Ammon's horn (tissue), 1 donor: ENCODE data around the gene PKP3.
"Not testable (repeated sequence)": the region's sequence is repeated elsewhere in the genome, so short reads cannot be mapped to it uniquely, and the experiment has no call there.

Experiments
- DNase-seq: peaks from one replicate; pipeline ENCODE4 v3.0.0-alpha.2; 2016; ENCODE audit warnings: low spot score

The PKP3 gene

GRCh38 chr11:429931-430456, 36.0 kb downstream of the PKP3 start:
- no peak for DNase-seq

DNA sequence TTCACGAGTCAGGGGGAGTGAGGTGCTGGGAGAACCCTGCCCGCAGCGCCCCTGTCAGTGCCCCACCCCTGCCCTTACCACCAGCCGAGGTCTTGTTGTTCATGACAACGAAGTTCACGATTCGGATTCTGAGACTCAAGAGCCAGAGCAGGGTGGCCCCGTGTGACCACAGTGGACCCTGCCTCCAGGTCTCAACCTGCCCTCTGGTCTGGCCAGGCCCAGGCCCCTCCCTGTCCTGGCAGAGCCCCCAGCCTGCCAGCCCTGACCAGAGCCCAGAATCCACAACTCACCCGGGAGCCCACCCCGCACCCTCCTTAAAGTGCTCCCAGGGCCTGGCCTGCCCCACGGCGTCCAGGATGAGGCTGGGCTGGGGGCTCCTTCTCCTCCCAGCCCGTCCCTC, 37.9 kb downstream of the PKP3 start:
- no peak for DNase-seq

DNA sequence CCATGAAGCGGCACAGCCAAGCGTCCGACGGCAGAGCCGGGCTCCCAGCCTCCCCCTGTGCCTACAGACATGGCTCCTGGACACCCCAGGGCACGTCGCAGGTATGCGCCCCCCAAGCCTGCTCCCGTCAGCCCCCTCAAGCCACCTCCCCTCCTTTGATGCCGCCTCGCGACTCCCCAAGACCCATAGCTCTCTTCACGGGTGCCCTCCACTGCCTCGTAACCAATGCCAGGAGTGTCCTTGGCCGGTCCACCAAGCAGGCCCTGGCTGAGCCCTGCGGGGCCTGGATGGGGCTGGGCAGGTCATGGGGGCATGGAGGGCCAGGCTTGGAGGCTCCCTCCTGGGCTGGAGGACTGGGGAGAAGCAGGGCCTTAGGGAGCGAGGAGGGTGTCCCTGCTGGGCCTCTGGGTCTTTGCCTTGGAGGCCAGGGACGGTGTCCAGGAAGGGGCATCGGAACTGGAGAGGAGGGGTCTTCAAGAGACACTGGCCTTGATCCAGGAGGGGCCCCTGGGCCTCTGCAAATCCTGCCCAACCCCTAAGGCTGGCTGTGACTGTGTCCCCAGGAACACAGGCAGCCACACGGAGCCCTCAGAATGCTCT, 38.6 kb downstream of the PKP3 start:
- DNase-seq = no peak

GRCh38 chr11:433111-433510, 39.1 kb downstream of the PKP3 start:
- DNase-seq = no peak

GRCh38 chr11:433641-434040, 39.6 kb downstream of the PKP3 start:
- no peak for DNase-seq

DNA sequence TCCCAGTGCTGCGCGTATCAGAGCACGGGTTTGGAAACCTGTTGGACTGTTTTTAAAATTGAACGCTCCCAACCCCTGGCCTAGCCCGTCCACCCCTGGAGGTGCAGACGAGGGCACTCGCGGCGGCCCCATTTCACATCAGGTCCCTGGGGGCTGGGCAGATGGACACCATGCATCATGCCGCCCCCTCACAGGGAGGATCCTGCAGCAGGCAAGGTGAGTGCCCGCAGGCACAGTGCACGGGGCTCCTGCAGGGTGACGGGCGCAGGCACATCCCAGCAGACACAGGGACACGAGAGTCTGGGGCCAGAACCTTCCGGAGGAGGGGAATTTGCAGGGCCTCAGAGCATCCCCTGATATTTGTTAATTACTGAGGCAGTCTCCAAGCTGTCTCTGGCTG, 40.5 kb downstream of the PKP3 start:
- no peak for DNase-seq

DNA sequence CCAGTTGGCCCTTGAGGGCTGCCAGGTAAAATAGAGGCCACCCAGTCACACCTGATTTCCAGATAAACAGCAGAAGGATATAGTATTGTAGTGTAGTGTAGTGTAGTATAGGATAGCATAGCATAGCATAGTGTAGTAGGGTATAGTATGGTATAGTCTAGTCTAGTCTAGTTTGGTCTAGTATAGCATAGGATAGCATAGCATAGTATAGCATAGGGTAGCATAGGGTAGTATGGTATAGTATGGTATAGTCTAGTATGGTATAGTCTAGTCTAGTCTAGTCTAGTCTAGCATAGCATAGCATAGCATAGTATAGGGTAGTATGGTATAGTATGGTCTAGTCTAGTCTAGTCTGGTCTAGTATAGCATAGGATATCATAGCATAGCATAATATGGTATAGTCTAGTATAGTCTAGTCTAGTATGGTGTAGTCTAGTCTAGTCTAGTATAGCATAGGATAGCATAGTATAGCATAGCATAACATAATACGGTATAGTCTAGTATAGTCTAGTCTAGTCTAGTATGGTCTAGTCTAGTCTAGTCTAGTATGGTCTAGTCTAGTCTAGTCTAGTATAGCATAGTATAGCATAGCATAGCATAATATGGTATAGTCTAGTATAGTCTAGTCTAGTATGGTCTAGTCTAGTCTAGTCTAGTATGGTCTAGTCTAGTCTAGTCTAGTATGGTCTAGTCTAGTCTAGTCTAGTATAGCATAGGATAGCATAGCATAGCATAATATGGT, 41.2 kb downstream of the PKP3 start:
- DNase-seq = not testable (repeated sequence)

DNA sequence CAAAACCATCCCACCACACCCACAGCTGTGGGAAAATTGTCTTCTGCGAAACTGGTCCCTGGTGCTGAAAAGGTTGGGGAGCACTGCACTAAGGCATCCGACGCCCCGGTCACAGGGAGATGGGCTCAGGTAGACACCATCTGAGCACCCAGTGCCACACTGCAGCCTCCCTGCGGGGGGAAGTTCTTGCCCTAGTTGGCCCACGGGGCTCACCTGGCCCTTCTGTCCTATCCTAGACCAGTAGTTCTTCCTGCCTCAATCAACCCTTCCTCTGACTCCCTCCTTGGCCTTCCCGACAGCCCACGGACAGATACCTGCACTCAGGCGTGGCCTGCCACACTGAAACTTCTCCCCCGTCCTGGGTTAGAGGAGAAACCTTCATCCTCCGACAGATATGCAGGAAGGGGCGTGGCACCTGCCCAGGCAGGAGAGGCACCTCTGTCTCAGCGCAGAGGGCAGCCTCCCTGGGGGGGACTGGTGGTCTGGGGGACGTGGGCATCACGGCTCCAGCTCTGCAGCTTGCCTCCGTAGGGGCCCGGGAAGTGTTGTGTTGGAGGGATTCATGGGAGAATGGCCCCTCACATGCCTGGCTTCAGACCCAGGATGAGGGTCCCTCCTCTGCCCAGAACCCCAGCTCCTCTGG, 43.3 kb downstream of the PKP3 start:
- DNase-seq = no peak

DNA sequence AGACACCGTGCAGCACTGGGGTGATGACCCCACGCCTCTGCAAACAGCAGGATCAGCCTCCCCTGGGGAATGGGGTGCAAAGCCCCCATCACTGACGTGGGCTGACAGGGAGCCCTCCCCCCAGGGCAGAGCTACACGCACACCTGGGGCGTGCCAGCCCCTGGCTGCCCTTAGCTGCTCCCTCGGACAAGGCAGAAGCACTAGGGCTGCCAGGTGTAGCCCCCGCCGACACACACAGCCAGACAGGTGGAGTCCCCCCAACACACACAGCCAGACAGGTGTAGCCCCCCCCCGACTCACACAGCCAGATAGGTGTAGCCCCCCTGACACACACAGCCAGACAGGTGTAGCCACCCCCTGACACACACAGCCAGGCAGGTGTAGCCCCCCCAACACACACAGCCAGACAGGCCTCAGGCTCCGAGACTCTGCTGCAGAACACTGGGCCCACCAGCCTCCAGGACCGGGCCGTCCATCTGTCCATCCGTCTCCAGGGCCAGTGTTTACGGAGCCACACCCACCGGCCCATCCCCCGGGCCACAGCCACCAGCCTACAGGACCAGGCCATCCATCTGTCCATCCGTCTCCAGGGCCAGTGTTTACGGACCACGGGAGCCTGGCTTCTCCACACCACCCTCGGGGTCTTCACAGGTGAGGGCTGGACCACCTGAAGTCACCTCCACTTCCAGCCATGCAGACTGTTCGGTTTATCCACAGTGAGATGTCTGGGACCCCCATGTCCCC, 44.3 kb downstream of the PKP3 start:
- no peak for DNase-seq

- no peak for DNase-seq
These were observed 45.5 kb downstream of the PKP3 start for GRCh38 chr11:439315-440064.

- DNase-seq = no peak
These were observed 46.3 kb downstream of the PKP3 start for GRCh38 chr11:440065-441042.

GRCh38 chr11:441043-441417, 47.0 kb downstream of the PKP3 start:
- DNase-seq = no peak

DNA sequence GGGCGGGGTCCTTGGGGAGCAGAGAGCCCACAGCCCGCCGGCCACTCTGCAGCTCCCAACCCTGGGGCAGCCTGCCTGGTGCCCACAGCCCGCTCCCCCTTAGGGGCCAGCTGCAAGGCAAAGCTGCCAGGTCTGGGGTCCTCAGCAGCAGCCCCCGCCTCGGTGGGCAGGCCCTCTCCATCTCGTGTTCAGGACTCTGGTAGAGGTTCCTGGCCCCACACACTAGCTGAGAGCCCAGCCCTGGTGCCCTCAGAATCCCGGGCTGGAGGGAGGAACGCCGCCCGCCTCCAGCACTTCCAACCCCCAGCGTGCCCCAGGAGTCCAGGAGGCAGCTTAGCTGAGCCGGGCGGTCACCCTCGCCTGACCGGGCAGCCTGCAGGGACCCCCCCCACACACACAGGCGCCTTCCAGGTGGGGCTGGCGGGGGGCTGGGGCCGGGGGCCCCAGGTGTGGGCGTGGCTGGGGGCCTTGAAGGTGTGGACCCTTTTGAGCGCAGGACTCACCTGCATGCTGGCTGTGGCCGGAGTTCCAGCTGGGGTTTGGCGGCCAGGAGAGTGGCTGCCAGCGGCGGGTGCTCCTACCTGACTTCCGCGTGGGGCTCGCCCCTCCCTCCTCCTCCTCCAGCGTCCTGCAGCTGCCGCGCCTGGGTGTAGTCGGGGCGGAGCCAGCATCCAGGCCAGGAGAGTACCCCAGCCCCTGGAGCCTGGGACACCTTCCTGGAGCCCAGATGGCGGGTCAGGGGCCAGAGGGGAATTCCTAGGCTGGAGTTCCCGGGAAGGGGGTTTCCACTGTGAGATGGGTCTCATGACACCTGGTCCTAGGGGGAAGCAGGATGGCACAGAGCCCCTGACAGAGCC, 47.6 kb downstream of the PKP3 start, which contains the start of gene ANO9:
Gene ANO9, minus strand, starts transcription at position 594 of the 857 bp plus-strand sequence. Its CDS starts 85 bp downstream, at position 509.
- no peak for DNase-seq

DNA sequence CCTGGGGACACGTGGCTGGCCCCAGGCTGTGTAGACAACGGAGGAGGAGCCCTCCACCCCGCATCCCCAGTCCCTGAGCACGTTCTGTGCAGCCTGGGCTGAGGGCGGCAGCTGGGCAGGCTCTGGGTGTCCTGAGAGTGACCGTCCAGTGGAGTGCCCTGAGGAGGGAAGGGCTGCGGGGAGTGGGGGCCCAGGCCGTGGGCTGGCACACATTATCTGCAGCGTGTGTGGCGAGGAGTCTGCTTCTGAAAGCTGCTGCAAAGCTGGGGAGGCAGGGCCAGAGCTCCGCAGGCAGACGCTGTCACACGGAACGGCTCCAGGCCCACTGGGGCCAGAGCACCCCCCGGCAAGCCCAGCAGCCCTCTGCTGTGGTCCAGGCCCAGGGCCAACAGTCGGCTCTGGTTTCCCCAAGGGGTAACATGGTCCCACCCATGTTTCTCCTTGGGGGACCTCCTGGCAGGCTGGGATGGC, 48.6 kb downstream of the PKP3 start:
- DNase-seq = no peak

GRCh38 chr11:443542-444199, 49.7 kb downstream of the PKP3 start:
- no peak for DNase-seq

GRCh38 chr11:444396-445144, 50.6 kb downstream of the PKP3 start:
- no peak for DNase-seq

DNA sequence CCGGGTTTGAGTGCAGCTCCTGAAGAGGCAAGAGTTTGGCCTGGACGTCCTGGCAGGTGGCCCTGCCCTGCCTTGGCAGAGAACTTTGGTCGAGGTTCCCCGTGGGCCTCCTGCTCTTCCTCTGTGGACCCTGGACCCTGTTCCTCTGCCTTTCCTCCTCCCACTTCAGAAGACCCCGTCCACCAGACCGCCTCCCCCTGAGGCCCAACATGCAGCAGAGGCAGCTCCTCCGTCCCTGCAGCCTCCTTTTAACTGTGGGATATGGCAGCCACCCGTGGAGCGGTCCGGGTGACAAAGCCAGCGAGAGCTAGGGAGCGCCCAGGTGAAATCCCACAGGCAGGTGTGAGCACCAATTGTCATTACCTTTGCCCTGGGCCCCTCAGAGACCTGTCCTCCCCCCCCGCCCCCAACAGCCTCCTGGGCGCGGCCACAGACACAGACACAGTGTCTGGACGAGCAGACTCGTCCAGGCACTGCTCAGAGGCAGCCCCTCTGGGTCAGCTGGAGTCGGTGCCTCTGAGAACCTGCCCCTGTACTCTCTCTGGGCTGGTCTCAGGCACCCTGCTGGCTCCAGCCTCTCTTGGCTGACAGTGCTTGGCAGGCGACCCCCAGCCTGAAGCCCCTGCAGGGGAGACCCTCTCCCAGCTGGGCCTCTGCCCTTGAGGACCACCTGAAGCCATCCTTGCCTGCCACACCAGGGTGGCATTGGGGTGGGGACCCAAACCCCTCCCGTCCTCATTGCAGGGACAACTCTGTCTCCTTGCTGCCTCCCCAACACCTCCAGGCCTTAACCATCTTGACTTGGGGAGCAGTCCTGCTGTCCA, 52.0 kb downstream of the PKP3 start:
- no peak for DNase-seq
